Measurements from ENCODE around the gene HESX1. TPM values are rescaled to one million over a fixed set of nuclear protein-coding genes. Genes with fewer than 3 reads are reported as not detected.
A peak's percentile ranks its signal among the peaks of the same experiment; 100 is the strongest.

Gene HESX1
- total RNA-seq, 2 experiments from 2014 or later: 4.7 to 6.9 TPM

DNA sequence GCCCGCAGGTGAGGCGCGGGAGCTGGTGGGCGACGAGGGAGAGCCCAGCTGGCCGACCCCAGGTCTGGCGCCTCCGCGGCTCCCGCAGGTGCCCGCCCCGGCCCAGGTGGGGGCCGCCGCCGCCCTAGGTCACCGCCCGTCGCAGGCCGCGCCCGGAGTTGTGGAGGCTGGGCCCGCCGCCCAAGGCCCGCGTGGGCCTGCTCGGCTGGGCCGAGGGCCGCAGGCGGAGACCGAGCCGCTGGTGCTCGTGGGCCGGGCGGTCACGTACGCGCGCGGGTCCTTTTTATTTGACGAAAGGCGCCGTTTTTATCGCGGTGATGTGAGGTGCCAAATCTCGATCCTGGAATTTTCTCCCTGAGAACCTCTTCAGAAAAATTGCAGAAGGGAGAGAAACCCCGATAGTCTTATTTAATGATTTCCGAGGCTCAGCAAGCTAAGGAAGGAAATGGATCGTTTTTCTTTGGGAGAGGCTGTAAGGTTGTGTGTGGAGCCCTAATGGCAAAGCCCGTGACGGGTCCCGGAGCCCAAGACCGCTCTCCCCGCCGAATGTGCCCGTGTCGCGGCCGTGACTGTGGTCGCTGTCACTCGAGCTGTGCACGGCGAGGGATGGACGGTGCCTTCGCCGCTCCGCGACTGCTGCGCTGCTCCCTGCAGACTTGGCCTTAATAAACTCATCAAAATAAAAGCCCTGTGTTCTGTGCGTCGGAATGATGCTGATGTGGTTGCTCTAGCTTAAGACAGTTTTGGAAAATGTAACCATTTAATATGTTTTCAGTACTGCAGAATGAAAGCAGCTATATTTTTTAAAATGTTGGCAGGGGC is 28.4 kb upstream of the HESX1 start:
- POLR2A ChIA-PET: interaction anchor here (0.5 to 3.0 kb wide), 6 partner anchors 9 to 547 kb away, joined by 3 to 12 read pairs (median 4); no protein-coding TSS in a partner anchor
- H3K27ac ChIP-seq (ENCODE audit: low read depth, low read length, poor library complexity, severe bottlenecking): peak overlapping the region; percentile 44
- H3K79me2 ChIP-seq (ENCODE audit: insufficient read depth, low read depth, low read length): peaks cover 45% of the 10 kb centered on the region

DNA sequence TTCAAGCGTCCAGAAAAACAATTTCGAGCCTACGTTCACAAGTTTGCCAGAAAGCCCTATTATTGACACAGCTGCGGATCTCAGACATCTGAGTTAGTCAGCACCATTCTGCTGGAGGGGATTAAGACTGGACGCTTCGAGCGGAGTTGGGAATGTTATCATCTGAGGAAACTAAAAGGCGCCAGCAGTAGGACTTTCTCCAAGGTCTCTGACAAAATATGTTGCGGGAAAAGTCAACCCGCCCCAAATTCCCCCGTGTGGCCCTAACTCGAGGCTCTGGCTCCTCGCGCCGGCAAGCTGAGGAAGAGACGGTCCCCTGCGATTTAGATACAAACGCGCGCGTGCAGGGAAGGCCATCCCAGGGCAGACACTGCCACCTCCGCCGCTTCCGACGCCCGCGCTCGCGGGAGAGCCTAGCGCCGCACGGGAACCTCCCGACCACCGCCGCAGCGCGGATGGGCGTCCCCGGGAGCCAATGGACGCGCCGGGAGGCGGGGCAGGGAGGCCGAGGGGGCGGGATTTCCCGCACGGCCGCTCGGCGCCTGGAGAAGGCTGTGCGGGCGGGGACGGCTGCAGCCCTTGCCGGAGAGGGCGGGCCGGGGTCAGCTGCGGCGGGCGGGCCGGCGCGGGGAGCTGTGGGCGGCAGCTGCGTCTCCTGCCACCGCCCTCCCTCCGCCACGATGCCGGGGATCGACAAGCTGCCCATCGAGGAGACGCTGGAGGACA is 27.6 kb upstream of the HESX1 start, which contains the start of gene APPL1:
APPL1 (plus strand) TSS at position 526 of the 726 bp plus-strand sequence; CDS start at position 681, 155 bp downstream.
- ChIA-PET CTCF (ENCODE audit: unreplicated experiment) (interaction anchor here (0.6 kb wide), 2 partner anchors 26 to 413 kb away, joined by 3 to 5 read pairs; no protein-coding TSS in a partner anchor), POLR2A (interaction anchor here (1.5 to 3.0 kb wide), 2 partner anchors 10 to 48 kb away, joined by 5 to 12 read pairs; no protein-coding TSS in a partner anchor)
- TF ChIP-seq EZH2phosphoT487 (IDR thresholded peaks at IDR 0.05; ENCODE audit: borderline replicate concordance, low read depth, low read length): no peak
- TF ChIP-seq, protein P1, sequence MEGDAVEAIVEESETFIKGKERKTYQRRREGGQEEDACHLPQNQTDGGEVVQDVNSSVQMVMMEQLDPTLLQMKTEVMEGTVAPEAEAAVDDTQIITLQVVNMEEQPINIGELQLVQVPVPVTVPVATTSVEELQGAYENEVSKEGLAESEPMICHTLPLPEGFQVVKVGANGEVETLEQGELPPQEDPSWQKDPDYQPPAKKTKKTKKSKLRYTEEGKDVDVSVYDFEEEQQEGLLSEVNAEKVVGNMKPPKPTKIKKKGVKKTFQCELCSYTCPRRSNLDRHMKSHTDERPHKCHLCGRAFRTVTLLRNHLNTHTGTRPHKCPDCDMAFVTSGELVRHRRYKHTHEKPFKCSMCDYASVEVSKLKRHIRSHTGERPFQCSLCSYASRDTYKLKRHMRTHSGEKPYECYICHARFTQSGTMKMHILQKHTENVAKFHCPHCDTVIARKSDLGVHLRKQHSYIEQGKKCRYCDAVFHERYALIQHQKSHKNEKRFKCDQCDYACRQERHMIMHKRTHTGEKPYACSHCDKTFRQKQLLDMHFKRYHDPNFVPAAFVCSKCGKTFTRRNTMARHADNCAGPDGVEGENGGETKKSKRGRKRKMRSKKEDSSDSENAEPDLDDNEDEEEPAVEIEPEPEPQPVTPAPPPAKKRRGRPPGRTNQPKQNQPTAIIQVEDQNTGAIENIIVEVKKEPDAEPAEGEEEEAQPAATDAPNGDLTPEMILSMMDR (conservative IDR thresholded peaks at IDR 0.05; ENCODE audit: low read length): no peak

More for the DNA sequence above, 28.4 kb upstream of the HESX1 start:
- CTCF ChIA-PET (ENCODE audit: unreplicated experiment): interaction anchor here (0.6 kb wide), 1 partner anchor 25 kb away, joined by 5 read pairs; no protein-coding TSS in a partner anchor
- H3K9me3 ChIP-seq (ENCODE audit: low read length): no peaks in the 10 kb centered on the region
- H3K4me2 ChIP-seq (ENCODE audit: low read length): peak overlapping the region; percentile 82
- BruUV-seq (replicated peaks): no TSS peak
- peak overlapping the region; percentile 90 for H3K4me3 ChIP-seq (ENCODE audit: low read depth, low read length, poor library complexity, severe bottlenecking)
- peak; percentile 80 for DNase-seq (ENCODE audit: low spot score)
- H3K9me2 ChIP-seq (ENCODE audit: insufficient read depth, low read length): no peaks in the 10 kb centered on the region
- H3K4me1 ChIP-seq (ENCODE audit: insufficient read depth, low read length, poor library complexity, severe bottlenecking): peaks cover 36% of the 10 kb centered on the region
- H2AFZ ChIP-seq (ENCODE audit: low read length): peak overlapping the region; percentile 73
- intact Hi-C loops (cut with micrococcal nuclease; ENCODE audit: unreplicated experiment): loop anchor here (1.0 to 10.0 kb wide), 3 partner anchors 58 to 369 kb away; partner anchors contain the start of gene ARF4
- H4K20me1 ChIP-seq (ENCODE audit: insufficient read depth, low read length): no peaks in the 10 kb centered on the region
- TF ChIP-seq EZH2phosphoT487 (IDR thresholded peaks at IDR 0.05; ENCODE audit: borderline replicate concordance, low read depth, low read length): no peak
- TF ChIP-seq, protein P1 (conservative IDR thresholded peaks at IDR 0.05; ENCODE audit: low read length): no peak
- H3K36me3 ChIP-seq (ENCODE audit: insufficient read depth, low read length): peaks cover 5% of the 10 kb centered on the region; the same call in 1 of the 2 replicates

More for the DNA sequence above, 27.6 kb upstream of the HESX1 start, which contains the start of gene APPL1:
- H3K27ac ChIP-seq (ENCODE audit: low read depth, low read length, poor library complexity, severe bottlenecking): peak within 1 kb of the TSS; percentile 44
- peak within 1 kb of the TSS; percentile 84 for H3K4me2 ChIP-seq (ENCODE audit: low read length)
- no peaks in the 10 kb centered on the region for H3K9me2 ChIP-seq (ENCODE audit: insufficient read depth, low read length)
- peaks cover 3% of the 10 kb centered on the region; the same call in 1 of the 2 replicates for H3K36me3 ChIP-seq (ENCODE audit: insufficient read depth, low read length)
- intact Hi-C loops (cut with micrococcal nuclease; ENCODE audit: unreplicated experiment): loop anchor here (1.0 to 10.0 kb wide), 2 partner anchors 57 to 213 kb away; no protein-coding TSS in a partner anchor
- DNase-seq (ENCODE audit: low spot score): peak; percentile 95
- H3K9me3 ChIP-seq (ENCODE audit: low read length): no peaks in the 10 kb centered on the region
- H3K79me2 ChIP-seq (ENCODE audit: insufficient read depth, low read depth, low read length): peaks cover 40% of the 10 kb centered on the region
- TSS peak; percentile 81 for BruUV-seq (replicated peaks)
- H3K4me3 ChIP-seq (ENCODE audit: low read depth, low read length, poor library complexity, severe bottlenecking): peak within 1 kb of the TSS; percentile 90
- no peaks in the 10 kb centered on the region for H4K20me1 ChIP-seq (ENCODE audit: insufficient read depth, low read length)
- H2AFZ ChIP-seq (ENCODE audit: low read length): peak within 1 kb of the TSS; percentile 95
- peaks cover 36% of the 10 kb centered on the region for H3K4me1 ChIP-seq (ENCODE audit: insufficient read depth, low read length, poor library complexity, severe bottlenecking)

Measured in OCI-LY7 (cell line).